MCF 10A (cell line): ENCODE measurements around the gene PALM2AKAP2. TPM values are rescaled to one million over a fixed set of nuclear protein-coding genes. Genes with fewer than 3 reads are reported as not detected.

ENCODE experiments used
- BruUV-seq: library from RNA; stranded (reverse); fragments of 400-500 nt; replicated peaks from 2 replicates; lab custom pipeline; 2021; lab: Mats Ljungman, UMichigan
- CTCF ChIA-PET: fragments of 300-600 bp; sonication (Branson Sonifier 250); formaldehyde crosslinking; extraction: SDS; loops from one replicate; lab custom pipeline; 2021; ENCODE audit warnings: antibody characterized with exemption, inconsistent platforms; lab: Yijun Ruan, JAX
- POLR2A ChIA-PET: fragments of 300-600, 350-650 bp; sonication (Branson Sonifier 250); formaldehyde crosslinking; extraction: SDS; loops from one replicate; lab custom pipeline; 2020; ENCODE audit warnings: antibody characterized with exemption, inconsistent platforms; lab: Yijun Ruan, JAX
- DNase-seq: peaks from one replicate; pipeline ENCODE4 v3.0.0-alpha.2; 2018; ENCODE audit not compliant: unreplicated experiment
- H3K27ac Mint-ChIP-seq: one replicate; pipeline ENCODE4 v1.8.0; 2022; ENCODE audit warnings: mild to moderate bottlenecking, low read depth, mixed read lengths; ENCODE audit not compliant: unreplicated experiment
- H3K27me3 Mint-ChIP-seq: one replicate; pipeline ENCODE4 v1.8.0; 2022; ENCODE audit warnings: mixed read lengths; ENCODE audit not compliant: insufficient read depth, unreplicated experiment
- H3K36me3 Mint-ChIP-seq: one replicate; pipeline ENCODE4 v1.8.0; 2022; ENCODE audit warnings: mild to moderate bottlenecking, moderate library complexity, mixed read lengths; ENCODE audit not compliant: insufficient read depth, unreplicated experiment
- H3K4me1 Mint-ChIP-seq: one replicate; pipeline ENCODE4 v1.8.0; 2022; ENCODE audit warnings: mixed read lengths; ENCODE audit not compliant: insufficient read depth, unreplicated experiment
- H3K4me3 Mint-ChIP-seq: one replicate; pipeline ENCODE4 v1.8.0; 2022; ENCODE audit warnings: mild to moderate bottlenecking, moderate library complexity, mixed read lengths; ENCODE audit not compliant: unreplicated experiment
- H3K9me3 Mint-ChIP-seq: one replicate; pipeline ENCODE4 v1.8.0; 2022; ENCODE audit warnings: mixed read lengths; ENCODE audit not compliant: unreplicated experiment
- intact Hi-C: fragments of 100-400 bp; cut with micrococcal nuclease; formaldehyde crosslinking; loops from 2 replicates; pipeline ENCODE4 v1.14.1; 2022
- total RNA-seq: library from RNA; stranded (reverse); gene quantifications from 2 replicates; pipeline ENCODE4 v1.2.3, GENCODE V29; 2022
- TF ChIP-seq, protein P1 (sequence below): fragments of 200-600 bp; IDR thresholded peaks from one replicate; pipeline ENCODE4 v1.8.0; 2022; ENCODE audit warnings: antibody characterized with exemption, mild to moderate bottlenecking; ENCODE audit not compliant: unreplicated experiment

The PALM2AKAP2 gene
- total RNA-seq, 1 experiment from 2014 or later: 5.3 TPM

DNA sequence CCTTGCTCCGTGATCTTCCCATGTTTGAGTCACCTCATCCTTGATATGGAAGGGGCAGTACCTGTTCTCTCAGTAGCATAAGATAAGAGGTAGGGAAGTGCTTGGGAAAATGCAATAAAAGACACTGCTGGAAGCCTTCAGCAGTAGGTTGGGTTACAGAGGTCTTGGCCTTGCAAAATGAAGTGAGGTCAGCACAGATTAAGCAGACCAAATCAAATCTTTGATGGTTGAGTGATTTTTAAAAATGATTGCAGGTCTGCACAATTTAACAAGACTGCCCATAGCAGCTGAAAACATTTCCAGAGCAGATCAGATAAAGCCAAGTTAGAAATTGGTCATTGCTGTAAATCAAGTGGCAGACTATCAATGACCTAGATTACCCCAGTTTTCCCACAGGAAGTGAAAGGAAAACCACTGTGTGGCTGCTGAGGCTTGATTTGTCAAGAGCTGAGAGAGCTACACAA is 32.9 kb downstream of the PALM2AKAP2 start:
- TF ChIP-seq, protein P1, sequence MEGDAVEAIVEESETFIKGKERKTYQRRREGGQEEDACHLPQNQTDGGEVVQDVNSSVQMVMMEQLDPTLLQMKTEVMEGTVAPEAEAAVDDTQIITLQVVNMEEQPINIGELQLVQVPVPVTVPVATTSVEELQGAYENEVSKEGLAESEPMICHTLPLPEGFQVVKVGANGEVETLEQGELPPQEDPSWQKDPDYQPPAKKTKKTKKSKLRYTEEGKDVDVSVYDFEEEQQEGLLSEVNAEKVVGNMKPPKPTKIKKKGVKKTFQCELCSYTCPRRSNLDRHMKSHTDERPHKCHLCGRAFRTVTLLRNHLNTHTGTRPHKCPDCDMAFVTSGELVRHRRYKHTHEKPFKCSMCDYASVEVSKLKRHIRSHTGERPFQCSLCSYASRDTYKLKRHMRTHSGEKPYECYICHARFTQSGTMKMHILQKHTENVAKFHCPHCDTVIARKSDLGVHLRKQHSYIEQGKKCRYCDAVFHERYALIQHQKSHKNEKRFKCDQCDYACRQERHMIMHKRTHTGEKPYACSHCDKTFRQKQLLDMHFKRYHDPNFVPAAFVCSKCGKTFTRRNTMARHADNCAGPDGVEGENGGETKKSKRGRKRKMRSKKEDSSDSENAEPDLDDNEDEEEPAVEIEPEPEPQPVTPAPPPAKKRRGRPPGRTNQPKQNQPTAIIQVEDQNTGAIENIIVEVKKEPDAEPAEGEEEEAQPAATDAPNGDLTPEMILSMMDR: no peak
- intact Hi-C loops: no loop called here
- Mint-ChIP-seq H3K27me3 (no peaks in the 10 kb centered on the region), H3K4me3 (no peak overlapping the region), H3K9me3 (peaks cover 4% of the 10 kb centered on the region), H3K4me1 (no peaks in the 10 kb centered on the region), H3K36me3 (no peaks in the 10 kb centered on the region), H3K27ac (no peak overlapping the region)
- no peak for DNase-seq
- ChIA-PET CTCF (interaction anchor here (2.0 kb wide), 1 partner anchor 238 kb away, joined by 9 read pairs; no protein-coding TSS in a partner anchor), POLR2A (no interaction called here)
- no TSS peak for BruUV-seq

DNA sequence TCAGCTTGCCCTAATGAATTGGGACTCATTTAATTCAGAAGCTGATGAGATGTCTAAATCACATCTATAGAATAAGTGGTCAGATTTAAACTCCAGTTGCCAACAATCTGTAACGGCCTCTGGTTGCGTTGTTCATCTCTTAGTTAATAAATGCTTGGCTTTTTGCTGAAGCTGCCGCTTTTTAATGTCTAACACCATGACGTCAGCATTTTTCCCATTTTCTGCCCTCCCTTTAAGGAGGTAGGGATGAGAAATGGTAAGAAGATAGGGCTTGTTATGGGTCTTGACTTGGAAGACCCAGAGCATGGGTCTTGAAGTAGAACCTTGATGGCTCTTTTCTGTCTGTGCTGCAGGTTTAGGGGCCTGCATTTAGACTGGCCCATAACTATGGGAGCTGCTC is 33.3 kb downstream of the PALM2AKAP2 start:
- BruUV-seq: no TSS peak
- Mint-ChIP-seq H3K4me1 (no peaks in the 10 kb centered on the region), H3K36me3 (no peaks in the 10 kb centered on the region), H3K9me3 (no peaks in the 10 kb centered on the region), H3K27ac (no peak overlapping the region), H3K4me3 (no peak overlapping the region), H3K27me3 (no peaks in the 10 kb centered on the region)
- DNase-seq: no peak
- intact Hi-C loops: no loop called here
- POLR2A ChIA-PET: no interaction called here
- CTCF ChIA-PET: interaction anchor here (2.0 kb wide), 1 partner anchor 239 kb away, joined by 9 read pairs; no protein-coding TSS in a partner anchor
- TF ChIP-seq, protein P1: no peak

DNA sequence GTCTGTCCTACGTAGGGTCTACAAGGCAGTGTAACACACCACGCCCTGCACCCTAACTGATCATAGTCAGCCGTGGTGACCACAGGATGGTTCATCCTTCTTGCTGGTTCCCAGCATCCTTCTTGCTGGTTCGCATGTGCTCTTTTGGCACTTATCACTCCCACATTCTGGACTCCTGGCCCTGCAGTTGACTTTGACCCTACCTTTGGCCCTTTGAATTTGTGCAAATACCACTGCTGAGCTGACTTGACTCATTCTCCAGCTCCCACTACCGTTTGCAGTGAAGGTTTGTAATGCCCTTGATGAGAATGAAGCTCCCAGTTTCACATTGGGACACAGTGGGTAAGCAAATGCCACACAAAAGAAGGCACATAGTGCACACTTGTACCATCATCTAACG is 33.8 kb downstream of the PALM2AKAP2 start:
- no peaks in the 10 kb centered on the region for H3K4me1 Mint-ChIP-seq
- no TSS peak for BruUV-seq
- no peak for DNase-seq
- no peak overlapping the region for H3K27ac Mint-ChIP-seq
- TF ChIP-seq, protein P1: no peak
- H3K9me3 Mint-ChIP-seq: no peaks in the 10 kb centered on the region
- no peaks in the 10 kb centered on the region for H3K27me3 Mint-ChIP-seq
- ChIA-PET CTCF (interaction anchor here (2.0 kb wide), 1 partner anchor 239 kb away, joined by 9 read pairs; no protein-coding TSS in a partner anchor), POLR2A (no interaction called here)
- no peak overlapping the region for H3K4me3 Mint-ChIP-seq
- no peaks in the 10 kb centered on the region for H3K36me3 Mint-ChIP-seq
- intact Hi-C loops: no loop called here

DNA sequence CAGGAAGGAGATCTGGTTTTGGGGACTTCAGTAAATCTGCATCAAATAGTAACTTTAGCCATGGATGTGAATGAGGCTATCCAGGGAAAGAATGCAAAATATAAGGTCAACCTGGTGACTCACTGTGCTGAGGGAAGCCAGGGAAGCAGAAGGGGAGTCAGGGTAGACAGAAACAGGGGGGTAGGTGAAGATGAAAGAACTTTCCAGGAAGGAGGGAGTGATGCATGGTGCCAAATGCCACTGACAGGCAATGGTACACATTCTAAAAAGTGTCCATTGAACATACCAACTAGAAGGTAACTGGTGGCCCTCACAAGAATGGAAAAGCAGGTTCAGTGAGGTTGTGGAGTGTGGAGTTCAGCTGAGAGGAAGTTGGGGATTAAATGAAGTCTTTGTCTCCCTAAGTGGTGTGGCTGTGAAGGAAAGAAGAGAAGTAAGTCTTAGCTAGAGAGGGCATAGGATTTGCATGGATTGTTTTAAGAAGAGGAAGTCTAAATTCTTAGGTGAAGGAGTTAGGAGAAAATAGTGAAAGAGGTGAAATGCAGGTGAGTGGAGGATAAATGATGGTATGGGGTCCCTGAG is 35.5 kb downstream of the PALM2AKAP2 start:
- ChIA-PET CTCF (interaction anchor here (0.6 to 8.3 kb wide), 7 partner anchors 83 to 345 kb away, joined by 3 to 147 read pairs (median 4); no protein-coding TSS in a partner anchor), POLR2A (interaction anchor here (0.6 to 0.7 kb wide), 2 partner anchors 25 to 310 kb away, joined by 3 read pairs; no protein-coding TSS in a partner anchor)
- H3K27ac Mint-ChIP-seq: no peak overlapping the region
- TF ChIP-seq, protein P1: no peak
- intact Hi-C loops: loop anchor here (5.0 kb wide), 1 partner anchor 373 kb away; no protein-coding TSS in a partner anchor
- H3K4me3 Mint-ChIP-seq: no peak overlapping the region
- DNase-seq: peak; percentile 4
- H3K4me1 Mint-ChIP-seq: no peaks in the 10 kb centered on the region
- no peaks in the 10 kb centered on the region for H3K36me3 Mint-ChIP-seq
- H3K9me3 Mint-ChIP-seq: no peaks in the 10 kb centered on the region
- BruUV-seq: no TSS peak
- no peaks in the 10 kb centered on the region for H3K27me3 Mint-ChIP-seq
